Measurements from ENCODE around the gene SRPRB. TPM values are rescaled to one million over a fixed set of nuclear protein-coding genes. Genes with fewer than 3 reads are reported as not detected.

The SRPRB gene
- total RNA-seq, 1 donor from 2014 or later, result 7.6 TPM

- Histone ChIP-seq H3K36me3 (no peaks in the 10 kb centered on the region), H3K27me3 (no peaks in the 10 kb centered on the region)
These were observed 65.2 kb downstream of the SRPRB start for GRCh38 chr3:133870822-133871221.

More at GRCh38 chr3:133870822-133871221, 65.2 kb downstream of the SRPRB start:
- Histone ChIP-seq H3K4me1 (no peaks in the 10 kb centered on the region), H3K9me3 (no peaks in the 10 kb centered on the region), H3K4me3 (no peak overlapping the region), H3K27ac (no peak overlapping the region)
- intact Hi-C loops (cut with DNase I), result no loop called here
- TF ChIP-seq POLR2AphosphoS5 (IDR thresholded peaks at IDR 0.05; ENCODE audit: insufficient read depth in 1 of 2, low read depth in 1 of 2), result no peak
- no peak for TF ChIP-seq CTCF (IDR thresholded peaks at IDR 0.05)
- TF ChIP-seq POLR2A (IDR thresholded peaks at IDR 0.05), result no peak
- no peak for DNase-seq (ENCODE audit: extremely low spot score in 2 of 2)

Other genes with a start within 250 kb of the SRPRB start
- gene CDV3, start 232.1 kb upstream of the SRPRB start, total RNA-seq, result 55.0 TPM
- 28.2 TPM for gene TOPBP1, start 143.9 kb upstream of the SRPRB start, total RNA-seq
- 2.9 TPM for gene TF, start 59.4 kb upstream of the SRPRB start, total RNA-seq
- gene RAB6B, start 90.1 kb downstream of the SRPRB start, total RNA-seq, result 3.7 TPM
- 40.3 TPM for gene SLCO2A1, start 224.1 kb downstream of the SRPRB start, total RNA-seq